IPS-NIHi7 (cell line): Measurements from ENCODE around the gene HYKK.
"Not testable (repeated sequence)": the region's sequence is repeated elsewhere in the genome, so short reads cannot be mapped to it uniquely, and the experiment has no call there.

Experiments used
- DNase-seq: peaks from one replicate; pipeline ENCODE4 v3.0.0; 2012; ENCODE audit warnings: mixed read lengths; ENCODE audit errors: extremely low spot score

HYKK gene

GRCh38 chr15:78540141-78540870 is 32.9 kb downstream of the HYKK start, which contains the start of gene PSMA4:
Gene PSMA4, plus strand, starts transcription at chr15:78540444. Its CDS starts 1,484 bp downstream, at chr15:78541928.
- peak; percentile 98 for DNase-seq

DNA sequence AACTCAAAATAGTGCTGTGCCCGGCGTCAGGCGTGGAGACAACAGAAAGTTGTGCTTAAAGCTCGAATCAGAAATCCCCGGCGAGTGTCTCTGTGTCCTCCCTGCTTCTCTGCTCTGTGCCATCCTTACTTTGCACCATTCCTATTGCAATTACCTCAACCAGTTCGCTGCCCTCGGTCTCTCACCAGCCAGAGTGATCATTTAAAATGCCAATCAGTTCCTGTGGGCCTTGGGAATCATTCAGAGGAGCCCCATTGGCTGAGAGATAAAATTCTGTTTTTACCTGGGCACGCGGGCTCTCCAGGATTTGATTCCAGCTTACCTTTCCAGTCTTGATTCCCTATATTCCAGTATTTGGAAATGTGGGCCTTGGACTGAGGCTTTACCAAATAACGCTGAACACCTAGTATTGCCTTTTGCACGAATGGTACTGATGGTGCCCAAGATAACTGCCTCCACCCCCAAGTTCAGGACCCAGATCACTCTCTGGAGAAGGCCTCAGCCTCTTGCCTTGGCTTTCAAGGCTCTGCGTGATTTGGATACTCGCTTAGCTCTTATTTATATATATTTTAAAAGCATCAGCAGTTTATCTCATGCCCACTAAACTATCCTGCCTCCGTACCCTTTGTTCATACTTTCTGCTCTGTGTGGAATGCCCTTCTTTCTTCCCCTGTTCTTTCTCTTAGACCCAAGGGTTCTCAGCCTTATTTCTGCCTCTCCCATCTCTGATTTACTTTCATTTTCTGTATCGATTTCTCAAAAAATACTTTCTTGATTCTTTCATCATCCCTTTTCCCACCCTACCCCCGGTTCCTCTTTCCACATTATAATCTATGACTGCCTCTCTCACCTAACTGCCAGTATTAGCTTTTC is 33.7 kb downstream of the HYKK start:
- no peak for DNase-seq

GRCh38 chr15:78541744-78542034 is 34.3 kb downstream of the HYKK start:
- no peak for DNase-seq

- DNase-seq: no peak
These were observed 35.3 kb downstream of the HYKK start for GRCh38 chr15:78542647-78543046.

GRCh38 chr15:78550194-78550593 is 42.8 kb downstream of the HYKK start:
- no peak for DNase-seq

DNA sequence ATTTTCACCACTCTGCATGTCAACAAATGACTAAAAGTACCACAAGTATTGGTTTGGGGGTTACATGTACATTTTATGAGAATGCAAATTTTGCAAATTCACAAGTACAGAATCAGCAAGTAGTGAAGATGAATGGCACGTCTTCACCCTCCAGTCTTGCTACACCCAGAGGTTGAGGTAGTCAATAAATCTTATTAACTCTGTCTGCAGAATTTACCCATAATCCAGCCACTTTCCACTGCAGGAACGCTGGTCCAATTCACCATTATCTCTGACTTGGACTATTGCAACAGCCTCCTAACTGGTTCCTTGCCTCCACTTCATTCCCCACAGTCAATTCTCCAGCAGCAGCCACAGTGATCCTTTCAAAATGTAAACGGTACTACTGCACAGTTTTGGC is 43.4 kb downstream of the HYKK start:
- no peak for DNase-seq

- no peak for DNase-seq
These were observed 44.5 kb downstream of the HYKK start for GRCh38 chr15:78551902-78552301.

DNA sequence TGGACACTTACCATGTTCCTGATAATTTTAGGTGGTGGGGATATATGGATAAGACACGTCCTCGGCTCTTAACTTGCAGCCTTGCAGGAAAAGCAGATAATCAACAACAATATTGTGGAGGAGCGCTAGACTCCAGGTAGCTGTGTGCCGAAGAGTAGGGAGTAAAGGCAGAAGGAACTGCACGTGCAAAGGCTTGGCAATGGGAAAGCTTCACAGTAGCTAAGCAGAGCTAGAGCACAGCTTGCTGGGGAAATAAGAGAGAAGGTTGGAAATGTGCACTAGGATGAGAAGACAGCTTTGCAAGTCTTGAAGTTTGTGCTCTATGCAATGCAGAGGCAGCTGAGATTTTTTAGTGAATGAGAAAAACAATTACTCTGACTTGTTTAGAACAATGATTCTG is 45.2 kb downstream of the HYKK start:
- no peak for DNase-seq

GRCh38 chr15:78560201-78560600 is 52.8 kb downstream of the HYKK start:
- not testable (repeated sequence) for DNase-seq

DNA sequence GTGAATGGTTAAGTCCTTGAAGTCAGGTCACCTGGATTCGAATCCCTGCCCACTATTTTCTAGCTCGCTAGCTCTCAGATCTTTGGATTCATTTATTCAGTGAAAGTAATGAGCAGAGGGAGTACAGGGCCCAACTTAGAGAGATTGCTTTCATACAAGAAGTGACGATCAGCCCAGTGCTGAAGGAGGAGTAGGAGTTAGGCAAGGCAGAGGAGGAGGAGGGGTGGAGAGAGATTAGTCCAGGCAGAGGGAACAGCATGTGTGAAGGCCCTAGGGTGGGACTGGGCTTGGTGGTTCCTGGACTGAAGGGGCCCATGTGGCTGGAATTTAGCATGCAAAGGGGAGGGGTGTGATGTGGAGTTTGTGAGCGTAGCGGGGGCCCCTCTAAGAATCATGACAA is 54.1 kb downstream of the HYKK start:
- DNase-seq: no peak

GRCh38 chr15:78563092-78563491 is 55.7 kb downstream of the HYKK start:
- DNase-seq: no peak

- DNase-seq: no peak
These were observed 57.3 kb downstream of the HYKK start for GRCh38 chr15:78564743-78565096.

GRCh38 chr15:78565097-78565950 is 57.9 kb downstream of the HYKK start, which contains the start of gene CHRNA5:
Gene CHRNA5, plus strand, starts transcription at chr15:78565520. Its CDS starts 200 bp downstream, at chr15:78565720.
- DNase-seq: peak; percentile 98

DNA sequence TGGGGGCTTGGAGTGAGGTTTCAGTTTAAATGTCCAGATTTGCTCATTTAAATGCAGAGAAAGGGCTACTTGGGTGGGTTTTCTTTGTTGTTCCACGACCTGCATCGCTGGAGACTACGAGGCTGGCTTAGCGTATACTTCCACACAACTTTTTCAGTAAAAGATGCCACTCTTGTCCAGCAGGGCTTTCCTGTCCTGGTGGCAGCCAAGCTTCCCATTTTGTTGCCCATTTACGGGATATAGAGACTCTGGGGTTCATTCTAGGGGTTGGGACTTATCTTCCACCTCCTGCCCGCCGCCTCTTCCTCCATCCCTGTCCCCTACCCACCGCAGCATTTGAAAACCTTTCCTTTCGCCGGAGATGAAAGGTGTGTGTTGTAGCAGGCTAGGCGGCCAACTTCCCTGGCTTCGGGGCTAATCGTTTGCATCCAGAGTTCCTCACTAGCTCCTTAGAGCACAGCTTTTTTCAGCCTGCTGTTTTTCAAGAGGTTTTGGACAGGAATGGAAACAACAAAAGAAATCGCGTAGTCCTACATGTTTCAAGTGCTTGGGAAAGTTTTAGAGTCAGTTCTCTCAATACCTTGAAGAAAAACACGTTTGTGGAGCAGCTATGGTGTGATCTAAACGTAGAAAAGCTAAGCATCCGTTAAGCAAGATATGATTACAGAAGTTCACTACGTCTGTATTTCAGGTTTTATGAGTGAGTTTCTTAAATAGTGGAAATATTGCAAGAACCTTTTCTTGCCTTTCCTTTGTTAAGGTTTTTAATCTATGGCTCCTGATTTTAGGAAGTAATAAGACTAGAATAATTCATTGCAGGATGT is 58.8 kb downstream of the HYKK start:
- peak; percentile 38 for DNase-seq

DNA sequence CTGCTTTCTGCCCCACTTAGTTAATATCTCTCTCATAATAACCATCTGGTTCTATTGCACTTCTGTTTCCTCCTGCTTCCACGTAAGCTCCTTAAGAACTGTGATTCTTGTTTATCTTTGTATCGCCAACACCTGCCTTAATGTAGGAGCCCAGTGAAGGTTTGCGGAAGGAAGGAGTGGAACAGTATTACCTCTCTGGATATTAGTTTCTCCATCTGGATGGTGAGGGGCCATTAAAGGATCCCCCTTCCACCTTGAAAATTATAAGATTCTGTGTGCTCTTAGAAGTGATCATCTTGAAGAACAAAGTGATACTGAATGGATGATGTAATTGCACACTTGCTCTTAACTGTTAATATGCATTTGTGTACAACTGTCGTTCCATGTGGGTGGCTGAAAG is 60.2 kb downstream of the HYKK start:
- no peak for DNase-seq

DNA sequence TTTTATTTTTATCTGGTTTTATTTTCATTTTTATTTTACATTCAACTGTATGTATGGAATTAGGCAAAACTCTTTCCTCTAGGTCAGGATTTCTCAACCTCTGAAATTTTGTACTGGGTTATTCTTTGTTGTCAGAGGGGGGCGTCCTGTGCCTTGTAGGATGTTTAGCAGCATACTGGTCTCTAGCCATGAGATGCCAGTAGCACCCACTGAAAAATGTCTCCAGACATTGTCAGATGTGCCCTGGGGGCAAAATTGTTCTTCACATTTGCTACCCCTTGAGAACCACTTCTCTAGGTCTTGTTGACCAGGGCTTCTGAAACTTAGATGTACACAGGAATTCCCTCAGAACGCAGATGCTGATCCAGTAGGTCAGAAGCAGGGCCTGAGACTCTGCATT is 63.3 kb downstream of the HYKK start:
- DNase-seq: peak; percentile 20

DNA sequence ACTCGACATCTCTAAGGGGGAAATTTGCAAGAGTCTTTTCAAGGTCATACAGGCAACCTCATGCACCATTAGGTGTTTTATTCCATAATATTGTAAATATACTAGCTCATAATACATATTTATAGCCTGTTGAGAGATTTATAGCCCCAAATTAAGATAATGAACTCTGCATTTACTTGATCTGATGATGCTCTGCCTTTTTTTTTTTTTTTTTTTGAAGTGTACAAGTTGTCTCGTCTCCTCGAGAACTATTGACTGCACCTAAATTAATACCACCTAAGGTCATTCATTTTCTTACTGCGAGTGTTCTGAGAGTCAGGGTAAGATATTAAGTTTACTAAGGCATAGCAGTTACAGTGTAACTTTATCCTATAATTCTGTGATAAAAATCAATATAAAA is 64.0 kb downstream of the HYKK start:
- no peak for DNase-seq

GRCh38 chr15:78573416-78573815 is 66.0 kb downstream of the HYKK start:
- DNase-seq: no peak

GRCh38 chr15:78574944-78575343 is 67.6 kb downstream of the HYKK start:
- DNase-seq: no peak
